Aorta (tissue), 5 donors: Measurements from ENCODE around the gene SLC5A6. TPM values are rescaled to one million over a fixed set of nuclear protein-coding genes. Genes with fewer than 3 reads are reported as not detected.
"Not testable (repeated sequence)": the region's sequence is repeated elsewhere in the genome, so short reads cannot be mapped to it uniquely, and the experiment has no call there.

Experiments
- ATAC-seq: fragments of 200-7000 bp; cut with Tn5 transposase; one replicate; pipeline ENCODE4 v1.9.1; 2022; ENCODE audit warnings: moderate library complexity; ENCODE audit not compliant: low FRiP score
- DNase-seq, 2 donors: peaks; one replicate each; pipeline ENCODE4 v3.0.0-alpha.2; 2020
- H3K27ac ChIP-seq, 2 donors: one replicate each; pipeline ENCODE4 v1.5.1; 2013; ENCODE audit warnings: low read length in 2 of 2, mild to moderate bottlenecking in 2 of 2, moderate library complexity in 2 of 2, control low read depth in 1 of 2, inconsistent platforms in 1 of 2, low read depth in 1 of 2
- H3K27me3 ChIP-seq, 2 donors: one replicate each; pipeline ENCODE4 v1.6.1; 2013; ENCODE audit warnings: control low read depth in 1 of 2, low read length in 1 of 2, mild to moderate bottlenecking in 1 of 2, moderate library complexity in 1 of 2; ENCODE audit not compliant: insufficient read depth in 2 of 2, control insufficient read depth in 1 of 2
- H3K36me3 ChIP-seq, 2 donors: one replicate each; pipeline ENCODE4 v1.6.1; 2013; ENCODE audit warnings: control low read depth in 1 of 2, low read length in 1 of 2, mild to moderate bottlenecking in 1 of 2; ENCODE audit not compliant: insufficient read depth in 2 of 2, control insufficient read depth in 1 of 2
- H3K4me1 ChIP-seq, 2 donors: one replicate each; pipeline ENCODE4 v1.6.1; 2013; ENCODE audit warnings: low read length in 2 of 2, control low read depth in 1 of 2, mild to moderate bottlenecking in 1 of 2, moderate library complexity in 1 of 2; ENCODE audit not compliant: insufficient read depth in 2 of 2, control insufficient read depth in 1 of 2
- H3K4me3 ChIP-seq, 2 donors: one replicate each; pipeline ENCODE4 v1.5.1; 2013; ENCODE audit warnings: low read length in 2 of 2, control low read depth in 1 of 2, mild to moderate bottlenecking in 1 of 2
- H3K9me3 ChIP-seq: one replicate; pipeline ENCODE4 v1.6.1; 2013; ENCODE audit warnings: mild to moderate bottlenecking, low read length; ENCODE audit not compliant: control insufficient read depth
- WGBS, 2 donors: extraction: QIAGEN DNeasy Blood & Tissue Kit; methylation state at CpG; one replicate each; pipeline ENCODE4 v1.1.7; 2013; 5-methylcytosine and 5-hydroxymethylcytosine counted together
- intact Hi-C, 2 donors: fragments of 100-400 bp; cut with DNase I; formaldehyde crosslinking; loops; one replicate each; pipeline versions ENCODE4 v1.14.2 to v1.15.0; 2022
- polyA plus RNA-seq, 2 donors: library from polyadenylated mRNA; stranded (reverse); fragments of 200-250 nt; gene quantifications; one replicate each; pipeline ENCODE4 v1.2.3, GENCODE V29; 2013
- total RNA-seq, 2 donors: library from RNA; stranded (reverse); fragmentation: NEBNext Ultra II Directional; extraction: Animal tissue kit (Norgen Biotek cat#: 25700); gene quantifications; one replicate each; pipeline ENCODE4 v1.2.1, GENCODE V29; 2021
- donor health status: healthy with polysubstance abuse.
- donor health status: Bipolar disorder and iron deficiency.
- donor health status: DM: no; HTN: no; CAD: no.
- donor health status: DM: no; HTN: no; CAD: no.
- donor health status: DM: yes; HTN: yes; CAD: no.

SLC5A6 gene
- total and polyA plus RNA-seq, 4 donors = 16.4 to 24.7 (median 19.6) TPM

DNA sequence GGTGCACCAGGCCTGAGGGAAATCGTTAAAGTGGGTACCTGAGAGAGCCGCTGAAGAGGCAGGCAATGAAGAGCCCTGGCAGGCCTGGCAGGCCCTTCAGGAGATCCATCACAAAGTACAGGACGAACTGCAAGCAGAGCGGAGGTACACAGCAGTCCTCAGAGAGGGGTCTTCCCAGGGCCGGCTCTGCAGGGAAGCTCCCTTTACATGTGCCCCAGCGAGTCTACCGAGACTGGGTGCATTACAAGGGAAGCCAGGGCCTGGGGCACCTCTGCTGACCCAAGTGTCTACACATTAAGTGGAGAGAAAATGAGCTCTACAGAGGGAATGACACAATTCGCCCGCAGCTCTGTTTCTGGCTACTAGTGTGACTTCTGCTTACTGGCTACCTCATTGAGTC, 8.3 kb downstream of the SLC5A6 start:
- Histone ChIP-seq H3K36me3 (peaks cover 2 to 6% of the 10 kb centered on the region in 2 donors), H3K9me3 (no peaks in the 10 kb centered on the region), H3K4me1 (no peaks in the 10 kb centered on the region), H3K4me3 (no peak overlapping the region), H3K27ac (no peak overlapping the region), H3K27me3 (no peaks in the 10 kb centered on the region)
- intact Hi-C loops = no loop called here
- WGBS, 2 donors = 91 to 94% methylated on average over 9 of the region's 9 CpGs
- no peak for ATAC-seq
- DNase-seq = no peak

DNA sequence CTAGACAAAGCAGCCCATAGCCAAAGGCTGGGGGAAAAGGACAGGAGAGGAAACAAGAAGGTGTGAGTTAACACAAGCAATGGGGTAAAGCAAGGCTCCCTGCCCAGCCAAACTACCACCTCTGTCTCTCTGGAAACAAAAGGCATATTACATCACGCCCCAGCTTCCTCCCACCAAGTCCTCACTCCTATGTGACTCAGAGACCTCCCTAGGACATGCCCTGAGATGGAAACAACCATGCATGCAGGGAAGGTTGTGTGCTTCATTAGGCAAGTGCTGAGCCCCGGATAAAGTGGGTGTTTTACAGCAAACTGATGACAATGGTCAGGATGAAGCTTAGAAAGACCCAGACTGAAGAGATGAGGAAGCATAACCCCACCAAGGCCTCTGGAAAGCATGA, 9.2 kb downstream of the SLC5A6 start:
- DNase-seq (no peak), ATAC-seq (no peak)
- Histone ChIP-seq H3K9me3 (no peaks in the 10 kb centered on the region), H3K36me3 (peaks cover 0 to 6% of the 10 kb centered on the region in 2 donors), H3K27me3 (no peaks in the 10 kb centered on the region), H3K27ac (no peak overlapping the region), H3K4me3 (no peak overlapping the region), H3K4me1 (no peaks in the 10 kb centered on the region)
- 80 to 81% methylated on average over 2 of the region's 2 CpGs for WGBS, 2 donors
- intact Hi-C loops = no loop called here

DNA sequence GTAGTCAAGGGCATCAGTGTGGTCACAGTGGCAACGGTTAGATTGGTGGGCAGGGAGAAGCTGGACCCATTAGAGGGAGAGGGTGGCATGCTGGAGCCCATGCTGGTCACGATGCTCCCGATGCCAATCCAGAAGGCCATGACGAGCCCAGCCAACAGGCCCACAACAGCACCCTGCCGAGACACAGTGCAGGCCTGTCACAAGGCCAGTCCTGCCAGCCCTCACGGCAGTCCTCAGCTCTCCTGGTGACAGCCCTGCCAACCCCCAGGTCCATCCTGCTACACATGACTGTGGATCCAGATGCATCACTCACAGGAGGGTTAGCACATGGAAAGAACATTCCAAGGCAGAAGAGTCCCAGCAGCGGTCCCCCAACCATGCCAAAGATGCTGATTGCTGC, 10.4 kb downstream of the SLC5A6 start:
- H3K4me3 ChIP-seq = no peak overlapping the region
- H3K4me1 ChIP-seq = no peaks in the 10 kb centered on the region
- intact Hi-C loops = no loop called here
- peaks cover 0 to 6% of the 10 kb centered on the region in 2 donors for H3K36me3 ChIP-seq
- DNase-seq (no peak), ATAC-seq (no peak)
- no peak overlapping the region for H3K27ac ChIP-seq
- H3K9me3 ChIP-seq = no peaks in the 10 kb centered on the region
- 90 to 92% methylated on average over 7 of the region's 7 CpGs for WGBS, 2 donors
- H3K27me3 ChIP-seq = no peaks in the 10 kb centered on the region

DNA sequence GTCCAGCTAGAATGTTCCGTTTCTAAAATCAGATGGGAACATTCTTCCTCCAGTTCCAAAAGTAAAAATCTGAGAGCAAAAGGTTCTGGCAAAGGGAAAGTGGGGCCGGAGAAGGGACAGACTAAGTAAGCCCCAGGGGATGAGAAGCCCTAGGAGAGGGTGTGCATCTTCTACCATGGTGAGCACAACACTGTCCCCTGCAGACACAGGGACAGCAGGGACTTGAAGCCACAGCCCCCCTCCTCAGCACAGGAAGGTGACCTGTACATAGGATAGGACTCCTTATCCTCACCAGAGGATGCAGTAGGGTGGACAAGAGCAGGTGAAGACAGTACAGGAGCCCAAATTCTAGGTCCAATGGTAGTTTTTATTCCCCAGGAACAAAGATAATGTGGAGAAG, 12.8 kb downstream of the SLC5A6 start:
- 72 to 78% methylated on average over 2 of the region's 2 CpGs for WGBS, 2 donors
- Histone ChIP-seq H3K4me3 (no peak overlapping the region), H3K36me3 (peaks cover 0 to 2% of the 10 kb centered on the region in 2 donors), H3K27me3 (no peaks in the 10 kb centered on the region), H3K9me3 (no peaks in the 10 kb centered on the region), H3K4me1 (no peaks in the 10 kb centered on the region), H3K27ac (no peak overlapping the region)
- intact Hi-C loops = loop anchor here in 1 of 2 donors (10.0 kb wide), 1 partner anchor 104 kb away; no protein-coding TSS in a partner anchor
- ATAC-seq = no peak
- no peak for DNase-seq

DNA sequence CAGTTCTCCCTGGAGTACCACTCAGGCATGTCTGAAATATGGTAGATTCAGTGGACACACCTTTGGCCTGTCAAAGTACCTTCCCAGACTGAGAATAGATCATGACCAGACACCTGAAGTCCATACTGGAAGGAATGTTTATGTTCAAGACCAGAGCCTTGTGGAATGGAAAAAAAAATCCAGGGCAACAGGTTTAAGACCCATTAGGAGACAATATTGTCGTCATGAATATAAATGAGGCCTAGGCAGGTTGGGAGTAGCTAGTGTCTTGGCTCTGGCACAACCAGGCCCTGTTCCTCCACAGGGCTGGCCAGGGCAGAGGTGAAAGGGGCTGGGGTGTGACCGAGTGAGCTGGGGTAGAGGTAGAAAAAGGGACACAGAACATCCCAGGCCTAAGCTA, 13.4 kb downstream of the SLC5A6 start:
- no peaks in the 10 kb centered on the region for H3K27me3 ChIP-seq
- H3K27ac ChIP-seq = no peak overlapping the region
- no peak overlapping the region for H3K4me3 ChIP-seq
- H3K4me1 ChIP-seq = no peaks in the 10 kb centered on the region
- intact Hi-C loops = loop anchor here in 1 of 2 donors (10.0 kb wide), 1 partner anchor 104 kb away; no protein-coding TSS in a partner anchor
- no peaks in the 10 kb centered on the region for H3K9me3 ChIP-seq
- ATAC-seq (no peak), DNase-seq (no peak)
- H3K36me3 ChIP-seq = peaks cover 0 to 2% of the 10 kb centered on the region in 2 donors
- 78 to 83% methylated on average over 2 of the region's 2 CpGs for WGBS, 2 donors

DNA sequence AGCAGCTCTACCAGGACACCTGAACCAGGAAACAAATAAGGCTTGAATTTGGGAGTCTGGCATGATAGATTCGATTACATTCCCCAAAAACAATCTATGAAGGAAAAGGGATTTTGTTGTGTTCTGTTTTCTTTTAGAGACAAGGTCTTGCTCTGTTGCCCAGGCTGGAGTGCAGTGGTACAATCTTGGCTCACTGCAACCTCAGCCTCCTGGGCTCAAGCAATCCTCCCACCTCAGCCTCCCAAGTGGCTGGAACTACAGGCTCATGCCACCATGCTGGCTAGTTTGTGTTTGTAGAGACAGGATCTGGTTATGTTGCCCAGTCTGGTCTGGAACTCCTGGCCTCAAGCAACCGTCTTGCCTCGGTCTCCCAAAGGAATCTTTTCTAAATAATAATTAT, 14.0 kb downstream of the SLC5A6 start:
- not testable (repeated sequence) for H3K4me1 ChIP-seq, DNase-seq, H3K27me3 ChIP-seq, H3K9me3 ChIP-seq, H3K4me3 ChIP-seq, H3K27ac ChIP-seq, H3K36me3 ChIP-seq, ATAC-seq
- 89 to 91% methylated on average over 3 of the region's 3 CpGs for WGBS, 2 donors
- intact Hi-C loops = loop anchor here in 1 of 2 donors (10.0 kb wide), 1 partner anchor 103 kb away; no protein-coding TSS in a partner anchor

DNA sequence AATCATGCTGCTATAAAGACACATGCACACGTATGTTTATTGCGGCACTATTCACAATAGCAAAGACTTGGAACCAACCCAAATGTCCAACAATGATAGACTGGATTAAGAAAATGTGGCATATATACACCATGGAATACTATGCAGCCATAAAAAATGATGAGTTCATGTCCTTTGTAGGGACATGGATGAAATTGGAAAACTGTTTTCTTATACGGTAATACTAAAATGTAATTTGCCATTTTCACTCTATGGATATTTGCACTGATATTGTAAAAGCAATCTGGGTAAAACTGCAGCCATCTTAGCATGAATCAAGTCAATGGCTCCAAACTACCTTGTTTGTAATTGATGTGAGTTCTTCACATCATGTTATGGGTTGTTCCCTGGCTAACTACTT, 16.3 kb downstream of the SLC5A6 start:
- H3K4me1 ChIP-seq, H3K27me3 ChIP-seq, H3K9me3 ChIP-seq, H3K27ac ChIP-seq, DNase-seq, ATAC-seq, H3K4me3 ChIP-seq, H3K36me3 ChIP-seq: not testable (repeated sequence)
- intact Hi-C loops = loop anchor here in 1 of 2 donors (10.0 kb wide), 1 partner anchor 101 kb away; no protein-coding TSS in a partner anchor
- WGBS, 2 donors = 73 to 90% methylated on average over 3 of the region's 3 CpGs

DNA sequence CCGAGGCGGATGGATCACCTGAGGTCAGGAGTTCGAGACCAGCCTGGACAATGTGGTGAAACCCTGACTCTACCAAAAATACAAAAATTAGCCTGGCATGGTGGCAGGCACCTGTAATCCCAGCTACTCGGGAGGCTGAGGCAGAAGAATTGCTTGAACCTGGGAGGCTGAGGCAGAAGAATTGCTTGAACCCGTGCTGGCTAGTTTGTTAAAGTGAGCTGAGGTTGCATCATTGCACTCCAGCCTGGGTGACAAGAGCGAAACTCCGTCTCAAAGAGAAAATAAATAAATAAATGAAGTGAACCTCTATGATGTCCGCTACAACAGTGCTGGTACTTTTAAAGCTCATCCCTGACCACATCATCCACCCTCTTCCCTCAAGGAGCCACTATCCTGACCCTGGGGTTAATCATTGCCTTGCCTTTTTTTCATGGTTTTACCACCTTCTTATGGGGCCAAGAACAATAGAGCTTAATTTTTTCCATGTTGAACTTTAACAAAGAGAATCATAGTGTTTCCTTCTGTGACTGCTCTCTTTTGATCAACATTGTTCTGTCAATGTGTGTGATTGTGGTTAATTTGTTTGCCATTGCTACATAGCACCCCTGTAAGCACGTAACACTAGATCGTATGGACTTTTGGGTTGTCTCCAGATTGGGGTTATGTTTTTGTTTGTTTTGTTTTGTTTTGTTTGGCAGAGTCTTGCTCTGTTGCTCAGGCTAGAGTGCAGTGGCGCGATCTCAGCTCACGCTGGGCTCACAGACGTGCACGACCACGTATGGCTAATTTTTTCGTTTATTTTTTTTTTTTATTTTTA, 17.3 kb downstream of the SLC5A6 start:
- no peaks in the 10 kb centered on the region for H3K27me3 ChIP-seq
- H3K4me1 ChIP-seq = no peaks in the 10 kb centered on the region
- DNase-seq (no peak), ATAC-seq (no peak)
- H3K27ac ChIP-seq = no peak overlapping the region
- 54 to 58% methylated on average over 17 of the region's 17 CpGs for WGBS, 2 donors
- intact Hi-C loops = loop anchor here (5.0 to 10.0 kb wide), 2 partner anchors 97 to 100 kb away; no protein-coding TSS in a partner anchor
- no peaks in the 10 kb centered on the region for H3K9me3 ChIP-seq
- no peaks in the 10 kb centered on the region for H3K36me3 ChIP-seq
- no peak overlapping the region for H3K4me3 ChIP-seq
